WTC11 (cell line): ENCODE data around the gene EYS. TPM values are rescaled to one million over a fixed set of nuclear protein-coding genes. Genes with fewer than 3 reads are reported as not detected.

Experiments
- ATAC-seq: fragments of 200-7000 bp; cut with Tn5 transposase; 2 replicates; pipeline ENCODE4 v1.10.0; 2021; ENCODE audit warnings: mild to moderate bottlenecking, moderate library complexity
- CTCF ChIA-PET: fragments of 300-600 bp; sonication (Branson Sonifier 250); formaldehyde crosslinking; loops from one replicate; lab custom pipeline; 2021; ENCODE audit warnings: antibody characterized with exemption; lab: Charles Lee
- POLR2A ChIA-PET: fragments of 350-600 bp; sonication (Branson Sonifier 250); formaldehyde crosslinking; loops from one replicate; lab custom pipeline; 2021; ENCODE audit warnings: antibody characterized with exemption; lab: Charles Lee
- DNase-seq: peaks from one replicate; pipeline ENCODE4 v3.0.0; 2021; ENCODE audit warnings: low spot score
- H3K27ac Mint-ChIP-seq: 2 replicates; pipeline ENCODE4 v1.8.0; 2021; ENCODE audit warnings: mixed read lengths
- H3K27me3 Mint-ChIP-seq: 2 replicates; pipeline ENCODE4 v1.8.0; 2021; ENCODE audit warnings: low read depth, mild to moderate bottlenecking, moderate library complexity, mixed read lengths
- H3K36me3 Mint-ChIP-seq: 2 replicates; pipeline ENCODE4 v1.8.0; 2021; ENCODE audit warnings: mixed read lengths
- H3K4me1 Mint-ChIP-seq: 2 replicates; pipeline ENCODE4 v1.8.0; 2022; ENCODE audit warnings: mixed read lengths
- H3K4me3 Mint-ChIP-seq: 2 replicates; pipeline ENCODE4 v1.8.0; 2021; ENCODE audit warnings: mild to moderate bottlenecking, moderate library complexity, mixed read lengths
- H3K9me3 Mint-ChIP-seq: 2 replicates; pipeline ENCODE4 v1.8.0; 2021; ENCODE audit warnings: mixed read lengths
- CREB1 ChIP-seq: sonication (generic); formaldehyde crosslinking; IDR thresholded peaks from 2 replicates; pipeline ENCODE4 v1.8.0; 2023; ENCODE audit warnings: mild to moderate bottlenecking, missing genetic modification reagents
- CTCF ChIP-seq: fragments of 200-600 bp; IDR thresholded peaks from 2 replicates; pipeline ENCODE4 v1.8.0; 2022; ENCODE audit warnings: antibody characterized with exemption
- E2F5 ChIP-seq: sonication (generic); formaldehyde crosslinking; IDR thresholded peaks from 2 replicates; pipeline ENCODE4 v1.8.1; 2022; ENCODE audit warnings: mild to moderate bottlenecking, moderate library complexity, missing genetic modification reagents
- FOXP4 ChIP-seq: sonication (generic); formaldehyde crosslinking; IDR thresholded peaks from 2 replicates; pipeline ENCODE4 v1.8.0; 2022; ENCODE audit warnings: mild to moderate bottlenecking, missing genetic modification reagents
- GABPB1 ChIP-seq: sonication (generic); formaldehyde crosslinking; IDR thresholded peaks from 2 replicates; pipeline ENCODE4 v1.8.1; 2023; ENCODE audit warnings: mild to moderate bottlenecking, missing genetic modification reagents
- MYBL2 ChIP-seq: sonication (generic); formaldehyde crosslinking; IDR thresholded peaks from 2 replicates; pipeline ENCODE4 v1.8.1; 2023; ENCODE audit warnings: mild to moderate bottlenecking, moderate library complexity, missing genetic modification reagents
- OVOL2 ChIP-seq: fragments of 250-450 bp; sonication (Bioruptor Pico); IDR thresholded peaks from 2 replicates; pipeline ENCODE4 v1.9.0; 2021; ENCODE audit warnings: mild to moderate bottlenecking, borderline replicate concordance
- PRRX2 ChIP-seq: fragments of 250-450 bp; sonication (Bioruptor Pico); IDR thresholded peaks from 2 replicates; pipeline ENCODE4 v1.8.0; 2021; ENCODE audit warnings: mild to moderate bottlenecking
- RORB ChIP-seq: fragments of 250-450 bp; sonication (Bioruptor Pico); IDR thresholded peaks from 2 replicates; pipeline ENCODE4 v1.9.0; 2021; ENCODE audit warnings: mild to moderate bottlenecking
- STAT6 ChIP-seq: sonication (generic); formaldehyde crosslinking; conservative IDR thresholded peaks from 2 replicates; pipeline ENCODE4 v1.8.1; 2023; ENCODE audit warnings: mild to moderate bottlenecking, low read depth, missing genetic modification reagents, moderate library complexity
- TCF7 ChIP-seq: sonication (generic); formaldehyde crosslinking; IDR thresholded peaks from 2 replicates; pipeline ENCODE4 v1.8.0; 2022; ENCODE audit warnings: mild to moderate bottlenecking, low read depth, missing genetic modification reagents, moderate library complexity
- ZBTB43 ChIP-seq: sonication (generic); formaldehyde crosslinking; IDR thresholded peaks from 2 replicates; pipeline ENCODE4 v1.8.1; 2023; ENCODE audit warnings: mild to moderate bottlenecking, missing genetic modification reagents
- ZNF671 ChIP-seq: fragments of 250-450 bp; sonication (Bioruptor Pico); IDR thresholded peaks from 2 replicates; pipeline ENCODE4 v1.8.0; 2021; ENCODE audit warnings: mild to moderate bottlenecking
- total RNA-seq: library from RNA; stranded (reverse); gene quantifications from 3 replicates; pipeline ENCODE4 v1.2.3, GENCODE V29; 2021
- TF ChIP-seq, protein P1 (sequence below): fragments of 250-450 bp; sonication (Bioruptor Pico); IDR thresholded peaks from 2 replicates; pipeline ENCODE4 v1.9.0; 2021; ENCODE audit warnings: mild to moderate bottlenecking
- TF ChIP-seq, protein P2 (sequence below): sonication (generic); formaldehyde crosslinking; IDR thresholded peaks from 2 replicates; pipeline ENCODE4 v1.8.1; 2022; ENCODE audit warnings: missing genetic modification reagents, borderline replicate concordance
- TF ChIP-seq, protein P3 (sequence below): sonication (generic); formaldehyde crosslinking; IDR thresholded peaks from 2 replicates; pipeline ENCODE4 v1.8.1; 2023; ENCODE audit warnings: mild to moderate bottlenecking, missing genetic modification reagents, moderate library complexity
- TF ChIP-seq, protein P4 (sequence below): fragments of 250-450 bp; sonication (Bioruptor Pico); IDR thresholded peaks from 2 replicates; pipeline ENCODE4 v1.9.0; 2021; ENCODE audit warnings: mild to moderate bottlenecking, borderline replicate concordance

Gene EYS
- total RNA-seq, 1 experiment from 2014 or later, result not detected

- TF ChIP-seq OVOL2 (CRISPR knock-in tag), result no peak
- no peak for TF ChIP-seq ZBTB43 (CRISPR knock-in tag)
- no peak for TF ChIP-seq E2F5 (CRISPR knock-in tag)
These were observed 1179.1 kb downstream of the EYS start (continued) for GRCh38 chr6:64527899-64528298.

- Mint-ChIP-seq H3K27ac (no peak overlapping the region), H3K27me3 (peaks cover 7% of the 10 kb centered on the region), H3K36me3 (peaks cover 15% of the 10 kb centered on the region), H3K4me1 (peaks cover 13% of the 10 kb centered on the region), H3K4me3 (no peak overlapping the region), H3K9me3 (peaks cover 56% of the 10 kb centered on the region)
- DNase-seq (no peak), ATAC-seq (no peak)
- ChIA-PET POLR2A (no interaction called here), CTCF (no interaction called here)
- TF ChIP-seq ZNF671 (CRISPR knock-in tag), result no peak
- TF ChIP-seq, protein P1, sequence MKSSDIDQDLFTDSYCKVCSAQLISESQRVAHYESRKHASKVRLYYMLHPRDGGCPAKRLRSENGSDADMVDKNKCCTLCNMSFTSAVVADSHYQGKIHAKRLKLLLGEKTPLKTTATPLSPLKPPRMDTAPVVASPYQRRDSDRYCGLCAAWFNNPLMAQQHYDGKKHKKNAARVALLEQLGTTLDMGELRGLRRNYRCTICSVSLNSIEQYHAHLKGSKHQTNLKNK (CRISPR knock-in tag), result no peak
- TF ChIP-seq, protein P2, sequence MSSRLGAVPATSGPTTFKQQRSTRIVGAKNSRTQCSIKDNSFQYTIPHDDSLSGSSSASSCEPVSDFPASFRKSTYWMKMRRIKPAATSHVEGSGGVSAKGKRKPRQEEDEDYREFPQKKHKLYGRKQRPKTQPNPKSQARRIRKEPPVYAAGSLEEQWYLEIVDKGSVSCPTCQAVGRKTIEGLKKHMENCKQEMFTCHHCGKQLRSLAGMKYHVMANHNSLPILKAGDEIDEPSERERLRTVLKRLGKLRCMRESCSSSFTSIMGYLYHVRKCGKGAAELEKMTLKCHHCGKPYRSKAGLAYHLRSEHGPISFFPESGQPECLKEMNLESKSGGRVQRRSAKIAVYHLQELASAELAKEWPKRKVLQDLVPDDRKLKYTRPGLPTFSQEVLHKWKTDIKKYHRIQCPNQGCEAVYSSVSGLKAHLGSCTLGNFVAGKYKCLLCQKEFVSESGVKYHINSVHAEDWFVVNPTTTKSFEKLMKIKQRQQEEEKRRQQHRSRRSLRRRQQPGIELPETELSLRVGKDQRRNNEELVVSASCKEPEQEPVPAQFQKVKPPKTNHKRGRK (CRISPR knock-in tag), result no peak
- TF ChIP-seq, protein P3, sequence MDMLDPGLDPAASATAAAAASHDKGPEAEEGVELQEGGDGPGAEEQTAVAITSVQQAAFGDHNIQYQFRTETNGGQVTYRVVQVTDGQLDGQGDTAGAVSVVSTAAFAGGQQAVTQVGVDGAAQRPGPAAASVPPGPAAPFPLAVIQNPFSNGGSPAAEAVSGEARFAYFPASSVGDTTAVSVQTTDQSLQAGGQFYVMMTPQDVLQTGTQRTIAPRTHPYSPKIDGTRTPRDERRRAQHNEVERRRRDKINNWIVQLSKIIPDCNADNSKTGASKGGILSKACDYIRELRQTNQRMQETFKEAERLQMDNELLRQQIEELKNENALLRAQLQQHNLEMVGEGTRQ (CRISPR knock-in tag), result no peak
- TF ChIP-seq STAT6 (CRISPR knock-in tag), result no peak
- TF ChIP-seq FOXP4, result no peak
- TF ChIP-seq CREB1 (CRISPR knock-in tag), result no peak
- TF ChIP-seq PRRX2 (CRISPR knock-in tag), result no peak
- no peak for TF ChIP-seq TCF7 (CRISPR knock-in tag)
- no peak for TF ChIP-seq MYBL2 (CRISPR knock-in tag)
- TF ChIP-seq CTCF, result no peak
- TF ChIP-seq, protein P4, sequence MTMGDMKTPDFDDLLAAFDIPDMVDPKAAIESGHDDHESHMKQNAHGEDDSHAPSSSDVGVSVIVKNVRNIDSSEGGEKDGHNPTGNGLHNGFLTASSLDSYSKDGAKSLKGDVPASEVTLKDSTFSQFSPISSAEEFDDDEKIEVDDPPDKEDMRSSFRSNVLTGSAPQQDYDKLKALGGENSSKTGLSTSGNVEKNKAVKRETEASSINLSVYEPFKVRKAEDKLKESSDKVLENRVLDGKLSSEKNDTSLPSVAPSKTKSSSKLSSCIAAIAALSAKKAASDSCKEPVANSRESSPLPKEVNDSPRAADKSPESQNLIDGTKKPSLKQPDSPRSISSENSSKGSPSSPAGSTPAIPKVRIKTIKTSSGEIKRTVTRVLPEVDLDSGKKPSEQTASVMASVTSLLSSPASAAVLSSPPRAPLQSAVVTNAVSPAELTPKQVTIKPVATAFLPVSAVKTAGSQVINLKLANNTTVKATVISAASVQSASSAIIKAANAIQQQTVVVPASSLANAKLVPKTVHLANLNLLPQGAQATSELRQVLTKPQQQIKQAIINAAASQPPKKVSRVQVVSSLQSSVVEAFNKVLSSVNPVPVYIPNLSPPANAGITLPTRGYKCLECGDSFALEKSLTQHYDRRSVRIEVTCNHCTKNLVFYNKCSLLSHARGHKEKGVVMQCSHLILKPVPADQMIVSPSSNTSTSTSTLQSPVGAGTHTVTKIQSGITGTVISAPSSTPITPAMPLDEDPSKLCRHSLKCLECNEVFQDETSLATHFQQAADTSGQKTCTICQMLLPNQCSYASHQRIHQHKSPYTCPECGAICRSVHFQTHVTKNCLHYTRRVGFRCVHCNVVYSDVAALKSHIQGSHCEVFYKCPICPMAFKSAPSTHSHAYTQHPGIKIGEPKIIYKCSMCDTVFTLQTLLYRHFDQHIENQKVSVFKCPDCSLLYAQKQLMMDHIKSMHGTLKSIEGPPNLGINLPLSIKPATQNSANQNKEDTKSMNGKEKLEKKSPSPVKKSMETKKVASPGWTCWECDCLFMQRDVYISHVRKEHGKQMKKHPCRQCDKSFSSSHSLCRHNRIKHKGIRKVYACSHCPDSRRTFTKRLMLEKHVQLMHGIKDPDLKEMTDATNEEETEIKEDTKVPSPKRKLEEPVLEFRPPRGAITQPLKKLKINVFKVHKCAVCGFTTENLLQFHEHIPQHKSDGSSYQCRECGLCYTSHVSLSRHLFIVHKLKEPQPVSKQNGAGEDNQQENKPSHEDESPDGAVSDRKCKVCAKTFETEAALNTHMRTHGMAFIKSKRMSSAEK, result no peak
- TF ChIP-seq GABPB1 (CRISPR knock-in tag), result no peak
- no peak for TF ChIP-seq RORB (CRISPR knock-in tag)
These were observed 1184.2 kb downstream of the EYS start for GRCh38 chr6:64522859-64523258.
